Measurements from ENCODE around the gene ST3GAL3.

DNA sequence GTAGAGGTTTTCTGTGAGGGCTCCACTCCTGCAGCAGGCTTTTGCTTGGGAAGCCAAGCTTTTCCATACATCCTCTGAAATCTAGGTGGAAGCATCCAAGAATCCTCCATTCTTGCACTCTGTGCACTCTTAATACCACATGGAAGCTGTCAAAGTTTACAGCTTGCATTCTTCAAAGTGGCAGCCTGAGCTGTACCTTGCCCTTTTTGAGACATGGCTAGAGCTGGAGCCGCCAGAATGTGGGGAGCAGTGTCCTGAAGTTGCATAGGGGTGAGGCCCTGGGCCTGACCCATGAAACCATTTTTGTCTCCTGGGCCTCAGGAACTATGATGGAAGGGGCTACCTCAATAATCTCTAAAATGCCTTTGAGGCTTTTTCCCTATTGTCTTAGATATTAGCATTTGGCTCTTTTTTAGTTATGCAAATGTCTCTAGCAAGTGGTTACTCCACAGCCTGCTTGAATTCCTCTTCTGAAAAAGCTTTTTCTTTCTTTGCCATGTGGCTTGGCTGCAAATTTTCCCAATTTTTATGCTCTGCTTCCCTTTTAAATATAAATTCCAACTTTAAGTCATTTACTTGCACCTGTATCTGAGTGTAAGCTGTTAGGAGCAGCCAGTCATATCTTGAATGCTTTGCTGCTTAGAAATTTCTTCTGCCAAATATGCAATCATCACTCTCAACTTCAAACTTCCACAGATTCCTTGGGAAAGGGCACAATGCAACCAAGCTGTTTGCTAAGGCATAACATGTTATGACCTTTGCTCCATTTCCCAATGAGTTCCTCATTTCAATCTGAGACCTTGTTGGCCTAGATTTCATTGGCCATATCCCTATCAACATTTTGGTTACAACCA is 134.2 kb downstream of the ST3GAL3 start:
- no peak for TF ChIP-seq EZH2 (IDR thresholded peaks at IDR 0.05)
- no peak for TF ChIP-seq POLR2AphosphoS5 (IDR thresholded peaks at IDR 0.05; ENCODE audit: borderline replicate concordance, low read depth, low read length)
